Endodermal cell (in vitro differentiated cells): Measurements from ENCODE around the gene VAV2. TPM values are rescaled to one million over a fixed set of nuclear protein-coding genes. Genes with fewer than 3 reads are reported as not detected.
"Not testable (repeated sequence)": the region's sequence is repeated elsewhere in the genome, so short reads cannot be mapped to it uniquely, and the experiment has no call there.

Experiments
- DNase-seq: peaks from one replicate; pipeline ENCODE4 v3.0.0-alpha.2; 2017
- H3K27ac ChIP-seq: 2 replicates; pipeline ENCODE4 v1.5.1; 2013; ENCODE audit warnings: mild to moderate bottlenecking, low read depth, low read length, moderate library complexity
- H3K27me3 ChIP-seq: 2 replicates; pipeline ENCODE4 v1.6.1; 2013; ENCODE audit warnings: mild to moderate bottlenecking, low read length, moderate library complexity; ENCODE audit not compliant: insufficient read depth, control insufficient read depth, poor library complexity, severe bottlenecking
- H3K36me3 ChIP-seq: 2 replicates; pipeline ENCODE4 v1.7.0; 2013; ENCODE audit warnings: mild to moderate bottlenecking, low read length, moderate library complexity; ENCODE audit not compliant: control insufficient read depth, insufficient read depth
- H3K4me1 ChIP-seq: one replicate; pipeline ENCODE4 v1.7.0; 2013; ENCODE audit warnings: low read length; ENCODE audit not compliant: control insufficient read depth, insufficient read depth
- H3K4me3 ChIP-seq: 2 replicates; pipeline ENCODE4 v1.5.1; 2013; ENCODE audit warnings: mild to moderate bottlenecking, low read length, moderate library complexity
- H3K9ac ChIP-seq: 2 replicates; pipeline ENCODE4 v1.6.1; 2013; ENCODE audit warnings: mild to moderate bottlenecking, low read length, moderate library complexity; ENCODE audit not compliant: poor library complexity, severe bottlenecking; ENCODE audit errors: extremely low read depth
- H3K9me3 ChIP-seq: 2 replicates; pipeline ENCODE4 v1.6.1; 2013; ENCODE audit warnings: mild to moderate bottlenecking, low read length, moderate library complexity; ENCODE audit not compliant: control insufficient read depth
- H3K27ac Mint-ChIP-seq: 2 replicates; pipeline ENCODE4 v1.8.0; 2020; ENCODE audit warnings: mixed read lengths
- H3K27me3 Mint-ChIP-seq: 2 replicates; pipeline ENCODE4 v1.8.0; 2021; ENCODE audit warnings: mild to moderate bottlenecking, mixed read lengths; ENCODE audit not compliant: insufficient read depth
- H3K36me3 Mint-ChIP-seq: 2 replicates; pipeline ENCODE4 v1.8.0; 2020; ENCODE audit warnings: low read depth, mixed read lengths
- H3K4me1 Mint-ChIP-seq: 2 replicates; pipeline ENCODE4 v1.8.0; 2020; ENCODE audit warnings: mixed read lengths
- H3K4me3 Mint-ChIP-seq: 2 replicates; pipeline ENCODE4 v1.8.0; 2020; ENCODE audit warnings: mild to moderate bottlenecking, moderate library complexity, mixed read lengths
- H3K9me3 Mint-ChIP-seq: 2 replicates; pipeline ENCODE4 v1.8.0; 2020; ENCODE audit warnings: mild to moderate bottlenecking, mixed read lengths
- WGBS, 2 experiments: methylation state at CpG; one replicate each; pipeline versions ENCODE4 v1.1.5 to v1.1.7; 2013; ENCODE audit warnings: missing lambda C conversion rate in 2 of 2, mixed read lengths in 1 of 2; ENCODE audit not compliant: insufficient coverage in 1 of 2, insufficient read length in 1 of 2; 5-methylcytosine and 5-hydroxymethylcytosine counted together
- total RNA-seq, 2 donors: library from RNA; stranded (reverse); fragmentation: NEBNext Ultra II Directional in 1 of 2; extraction: Animal tissue kit (Norgen Biotek cat#: 25700) in 1 of 2; gene quantifications; 2 replicates in 1 of 2; 3 replicates in 1 of 2; pipeline ENCODE4 v1.2.1, GENCODE V29; 2021
- TF ChIP-seq, protein P1 (sequence below): fragments of 200-600 bp; sonication (generic); conservative IDR thresholded peaks from 2 replicates; pipeline ENCODE4 v1.5.0; 2021; ENCODE audit warnings: antibody characterized with exemption, mild to moderate bottlenecking

VAV2 gene
- total RNA-seq, 2 donors from 2014 or later, result 29.8 to 35.9 TPM

DNA sequence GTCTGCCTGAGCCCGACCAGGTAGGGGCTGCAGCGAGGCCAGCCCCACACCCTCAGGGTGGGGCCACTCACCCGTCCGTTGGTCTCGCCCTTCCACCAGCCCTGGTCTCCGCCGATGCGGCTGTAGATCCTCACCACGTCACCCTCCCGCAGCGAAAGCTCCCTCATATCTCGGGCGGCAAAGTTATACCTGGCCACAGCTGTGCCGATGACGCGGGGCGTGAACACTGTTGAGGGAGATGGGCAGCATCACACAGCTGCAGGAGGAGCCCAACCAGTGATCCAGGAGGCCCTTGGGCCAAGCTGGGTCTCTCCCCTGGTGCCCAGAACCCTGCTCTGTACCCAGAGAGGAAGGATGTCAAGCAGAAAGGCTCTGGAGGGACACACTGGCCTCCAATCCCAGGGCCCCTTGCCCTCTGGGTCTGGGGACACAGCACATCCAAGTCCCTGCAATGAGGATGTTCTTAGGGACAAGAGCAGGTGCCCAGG is 223.7 kb downstream of the VAV2 start:
- Mint-ChIP-seq H3K36me3 (peaks cover 57% of the 10 kb centered on the region), H3K4me1 (no peaks in the 10 kb centered on the region), H3K9me3 (peaks cover 22% of the 10 kb centered on the region), H3K27me3 (no peaks in the 10 kb centered on the region), H3K4me3 (no peak overlapping the region), H3K27ac (no peak overlapping the region)
- WGBS, 2 experiments, result 96 to 100% methylated on average over 10 to 17 of the region's 17 CpGs
- Histone ChIP-seq H3K36me3 (peaks cover 43% of the 10 kb centered on the region), H3K27ac (no peak overlapping the region), H3K27me3 (no peaks in the 10 kb centered on the region), H3K4me1 (no peaks in the 10 kb centered on the region), H3K9me3 (peaks cover 20% of the 10 kb centered on the region), H3K4me3 (no peak overlapping the region), H3K9ac (no peak overlapping the region)
- TF ChIP-seq, protein P1, sequence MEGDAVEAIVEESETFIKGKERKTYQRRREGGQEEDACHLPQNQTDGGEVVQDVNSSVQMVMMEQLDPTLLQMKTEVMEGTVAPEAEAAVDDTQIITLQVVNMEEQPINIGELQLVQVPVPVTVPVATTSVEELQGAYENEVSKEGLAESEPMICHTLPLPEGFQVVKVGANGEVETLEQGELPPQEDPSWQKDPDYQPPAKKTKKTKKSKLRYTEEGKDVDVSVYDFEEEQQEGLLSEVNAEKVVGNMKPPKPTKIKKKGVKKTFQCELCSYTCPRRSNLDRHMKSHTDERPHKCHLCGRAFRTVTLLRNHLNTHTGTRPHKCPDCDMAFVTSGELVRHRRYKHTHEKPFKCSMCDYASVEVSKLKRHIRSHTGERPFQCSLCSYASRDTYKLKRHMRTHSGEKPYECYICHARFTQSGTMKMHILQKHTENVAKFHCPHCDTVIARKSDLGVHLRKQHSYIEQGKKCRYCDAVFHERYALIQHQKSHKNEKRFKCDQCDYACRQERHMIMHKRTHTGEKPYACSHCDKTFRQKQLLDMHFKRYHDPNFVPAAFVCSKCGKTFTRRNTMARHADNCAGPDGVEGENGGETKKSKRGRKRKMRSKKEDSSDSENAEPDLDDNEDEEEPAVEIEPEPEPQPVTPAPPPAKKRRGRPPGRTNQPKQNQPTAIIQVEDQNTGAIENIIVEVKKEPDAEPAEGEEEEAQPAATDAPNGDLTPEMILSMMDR, result no peak
- DNase-seq, result peak; percentile 35

DNA sequence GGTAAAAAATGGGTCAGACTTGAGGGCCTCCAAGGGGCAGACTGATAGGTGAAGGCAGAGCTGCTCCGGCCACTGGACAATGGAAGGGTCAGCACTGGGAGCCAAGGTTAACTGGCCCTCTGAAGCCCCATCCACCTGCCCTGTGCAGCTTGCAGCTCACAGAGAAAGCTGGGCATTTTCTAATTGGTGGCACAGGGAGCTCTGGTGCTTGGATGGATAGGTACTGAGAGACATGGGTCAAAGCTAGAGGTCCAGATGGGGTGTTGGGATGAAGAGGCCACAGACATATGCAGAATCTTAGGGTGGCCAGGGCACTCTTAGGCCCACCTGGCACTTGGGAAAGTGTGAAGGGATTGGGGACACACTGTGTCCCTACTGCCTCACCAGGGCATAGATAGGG is 224.5 kb downstream of the VAV2 start:
- Histone ChIP-seq H3K9ac (no peak overlapping the region), H3K4me1 (no peaks in the 10 kb centered on the region), H3K9me3 (peaks cover 20% of the 10 kb centered on the region), H3K36me3 (peaks cover 40% of the 10 kb centered on the region), H3K4me3 (no peak overlapping the region), H3K27me3 (no peaks in the 10 kb centered on the region), H3K27ac (no peak overlapping the region)
- TF ChIP-seq, protein P1, result no peak
- H3K4me1 Mint-ChIP-seq, result no peaks in the 10 kb centered on the region
- H3K27me3 Mint-ChIP-seq, result no peaks in the 10 kb centered on the region
- H3K4me3 Mint-ChIP-seq, result no peak overlapping the region
- no peak overlapping the region for H3K27ac Mint-ChIP-seq
- no peak for DNase-seq
- H3K36me3 Mint-ChIP-seq, result peaks cover 57% of the 10 kb centered on the region
- 92% methylated on average over 1 of the region's 1 CpG; no CpG with 5 or more reads in 1 of the 2 experiments for WGBS, 2 experiments
- peaks cover 22% of the 10 kb centered on the region for H3K9me3 Mint-ChIP-seq

DNA sequence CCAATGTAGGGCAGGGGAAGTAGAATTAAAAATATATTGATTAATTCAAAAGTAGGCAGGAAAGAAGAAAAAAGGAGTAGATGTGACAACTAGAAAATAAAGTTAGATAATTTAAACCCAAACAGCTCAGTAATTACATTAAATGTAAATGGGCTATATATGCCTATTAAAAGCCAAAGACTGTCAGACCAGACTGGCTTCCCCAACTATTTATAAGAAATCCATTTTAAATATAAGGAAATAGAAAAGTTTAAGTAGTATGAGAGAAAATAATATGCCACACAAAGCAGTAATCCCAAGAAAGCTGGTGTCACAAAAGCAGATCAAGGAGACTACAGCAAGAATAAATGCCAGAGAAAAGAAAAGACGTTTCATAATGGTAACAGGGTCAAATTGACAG is 225.1 kb downstream of the VAV2 start:
- WGBS, 2 experiments, result 88 to 100% methylated on average over 1 of the region's 1 CpG
- no peaks in the 10 kb centered on the region for H3K4me1 Mint-ChIP-seq
- Histone ChIP-seq H3K36me3 (peaks cover 40% of the 10 kb centered on the region), H3K27ac (no peak overlapping the region), H3K9ac (no peak overlapping the region), H3K9me3 (peaks cover 20% of the 10 kb centered on the region), H3K4me3 (no peak overlapping the region), H3K27me3 (no peaks in the 10 kb centered on the region), H3K4me1 (no peaks in the 10 kb centered on the region)
- H3K4me3 Mint-ChIP-seq, result no peak overlapping the region
- no peak overlapping the region for H3K27ac Mint-ChIP-seq
- DNase-seq, result no peak
- H3K27me3 Mint-ChIP-seq, result no peaks in the 10 kb centered on the region
- peaks cover 22% of the 10 kb centered on the region for H3K9me3 Mint-ChIP-seq
- peaks cover 56% of the 10 kb centered on the region for H3K36me3 Mint-ChIP-seq
- TF ChIP-seq, protein P1, result no peak

DNA sequence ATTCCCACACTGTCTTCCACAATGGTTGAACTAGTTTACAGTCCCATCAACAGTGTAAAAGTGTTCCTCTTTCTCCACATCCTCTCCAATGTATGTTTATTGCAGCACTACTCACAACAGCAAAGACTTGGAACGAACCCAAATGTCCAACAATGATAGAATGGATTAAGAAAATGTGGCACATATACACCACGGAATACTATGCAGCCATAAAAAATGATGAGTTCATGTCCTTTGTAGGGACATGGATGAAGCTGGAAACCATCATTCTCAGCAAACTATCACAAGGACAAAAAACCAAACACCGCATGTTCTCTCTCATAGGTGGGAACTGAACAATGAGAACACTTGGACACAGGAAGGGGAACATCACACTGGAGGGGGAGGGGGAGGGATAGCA is 225.9 kb downstream of the VAV2 start:
- H3K9me3 ChIP-seq, result peaks cover 20% of the 10 kb centered on the region
- Mint-ChIP-seq H3K9me3 (peaks cover 22% of the 10 kb centered on the region), H3K36me3 (peaks cover 61% of the 10 kb centered on the region)
- not testable (repeated sequence) for H3K9ac ChIP-seq, H3K27ac ChIP-seq, H3K27ac Mint-ChIP-seq, H3K4me3 ChIP-seq, H3K4me1 ChIP-seq, H3K27me3 Mint-ChIP-seq, H3K4me3 Mint-ChIP-seq, H3K4me1 Mint-ChIP-seq, DNase-seq, H3K27me3 ChIP-seq
- 100% methylated on average over 1 of the region's 3 CpGs; no CpG with 5 or more reads in 1 of the 2 experiments for WGBS, 2 experiments
- peaks cover 45% of the 10 kb centered on the region for H3K36me3 ChIP-seq
